LHCN-M2 (cell line): ENCODE data around the gene LEFTY2. TPM values are rescaled to one million over a fixed set of nuclear protein-coding genes. Genes with fewer than 3 reads are reported as not detected.
"Not testable (repeated sequence)": the region's sequence is repeated elsewhere in the genome, so short reads cannot be mapped to it uniquely, and the experiment has no call there.

Experiments
- DNase-seq: peaks from one replicate; pipeline ENCODE4 v3.0.0-alpha.2; 2012; ENCODE audit warnings: low read depth
- total RNA-seq: library from RNA; depleted of rRNA; stranded (reverse); fragments of >200 nt; gene quantifications from 2 replicates; pipeline ENCODE4 v1.2.3, GENCODE V29; 2014

The LEFTY2 gene
- total RNA-seq, 1 experiment from 2014 or later = not detected

- no peak for DNase-seq
Observed at GRCh38 chr1:225906467-225906866, 34.6 kb downstream of the LEFTY2 start.

DNA sequence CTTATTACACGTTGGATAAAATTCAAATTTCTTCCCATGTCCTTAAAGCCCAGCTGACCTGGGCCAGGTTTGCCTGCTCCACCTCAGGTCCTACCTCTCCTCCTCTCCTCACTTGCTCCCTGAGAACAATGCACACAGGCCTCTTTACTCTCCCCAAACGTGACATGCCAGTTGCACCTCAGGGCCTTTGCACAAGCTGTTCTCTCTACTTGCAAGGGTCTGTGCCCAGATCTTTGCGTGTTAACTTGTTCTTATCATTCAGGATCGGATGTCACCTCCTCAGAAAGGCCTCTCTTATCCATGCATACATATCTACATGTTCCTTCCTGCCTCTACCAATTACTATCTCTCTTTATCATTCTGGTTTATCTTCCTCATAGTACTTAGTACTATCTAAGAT, 37.4 kb downstream of the LEFTY2 start:
- DNase-seq = no peak

GRCh38 chr1:225899044-225899925, 41.7 kb downstream of the LEFTY2 start:
- no peak for DNase-seq

DNA sequence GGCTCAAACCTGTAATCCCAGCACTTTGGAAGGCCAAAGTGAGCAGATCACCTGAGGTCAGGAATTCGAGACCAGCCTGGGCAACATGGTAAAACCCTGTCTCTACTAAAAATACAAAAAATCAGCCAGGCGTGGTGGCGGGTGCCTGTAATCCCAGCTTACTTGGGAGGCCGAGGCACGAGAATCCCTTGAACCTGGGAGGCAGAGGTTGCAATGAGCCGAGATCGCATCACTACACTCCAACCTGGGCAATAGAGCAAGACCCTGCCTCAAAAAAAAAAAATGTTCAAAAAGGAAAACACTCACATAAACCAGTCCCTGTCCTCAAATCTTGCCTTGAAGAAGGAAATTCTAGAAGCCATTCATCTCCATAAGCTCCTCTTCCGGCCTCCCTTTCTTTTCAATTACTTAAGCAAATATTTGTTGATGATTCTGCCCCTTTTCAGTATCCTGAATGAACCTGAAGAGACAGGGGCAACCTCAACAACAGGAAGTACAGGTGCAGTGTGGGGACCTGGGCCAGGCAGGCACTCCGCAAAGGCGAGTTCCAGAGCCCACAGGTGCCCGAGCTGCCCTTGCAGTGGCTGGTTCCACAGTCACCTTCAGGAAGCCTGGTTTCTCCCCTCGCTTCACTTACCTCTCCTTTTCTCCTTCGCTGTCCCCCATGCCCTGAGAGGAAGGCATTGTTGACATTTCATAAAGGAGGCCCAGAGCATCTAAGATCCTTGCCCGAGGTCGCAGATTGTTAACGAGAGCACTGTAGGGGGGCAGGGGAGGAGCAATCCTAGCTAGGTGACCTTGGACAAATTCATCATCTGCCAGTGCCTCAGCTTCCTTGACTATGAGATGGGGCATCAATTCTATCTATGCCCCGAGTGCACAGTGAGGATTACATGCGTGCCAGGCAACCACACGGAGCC, 43.2 kb downstream of the LEFTY2 start:
- DNase-seq = no peak

- no peak for DNase-seq
Observed at GRCh38 chr1:225896937-225897549, 44.0 kb downstream of the LEFTY2 start.

DNA sequence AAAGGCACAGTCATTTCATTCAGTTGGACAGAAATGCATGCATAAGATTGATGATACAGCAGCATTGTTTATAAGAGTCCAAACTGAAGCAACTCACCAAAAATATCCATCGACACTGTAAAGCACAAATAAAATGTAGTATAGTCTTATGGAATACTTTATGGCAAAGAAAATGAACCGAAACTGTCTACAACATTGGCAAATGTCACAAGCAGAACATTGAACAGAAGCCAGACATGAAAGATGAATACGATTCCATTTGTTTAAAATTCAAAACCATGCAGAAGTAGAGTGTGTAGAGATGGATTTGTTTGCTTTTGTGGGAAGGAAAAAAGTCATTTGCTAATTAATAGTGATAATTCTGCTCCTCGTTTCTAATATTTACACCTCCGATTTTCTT, 44.5 kb downstream of the LEFTY2 start:
- DNase-seq = no peak

- no peak for DNase-seq
Observed at GRCh38 chr1:225892307-225892706, 48.7 kb downstream of the LEFTY2 start.

- no peak for DNase-seq
Observed at GRCh38 chr1:225891229-225891972, 49.6 kb downstream of the LEFTY2 start.

DNA sequence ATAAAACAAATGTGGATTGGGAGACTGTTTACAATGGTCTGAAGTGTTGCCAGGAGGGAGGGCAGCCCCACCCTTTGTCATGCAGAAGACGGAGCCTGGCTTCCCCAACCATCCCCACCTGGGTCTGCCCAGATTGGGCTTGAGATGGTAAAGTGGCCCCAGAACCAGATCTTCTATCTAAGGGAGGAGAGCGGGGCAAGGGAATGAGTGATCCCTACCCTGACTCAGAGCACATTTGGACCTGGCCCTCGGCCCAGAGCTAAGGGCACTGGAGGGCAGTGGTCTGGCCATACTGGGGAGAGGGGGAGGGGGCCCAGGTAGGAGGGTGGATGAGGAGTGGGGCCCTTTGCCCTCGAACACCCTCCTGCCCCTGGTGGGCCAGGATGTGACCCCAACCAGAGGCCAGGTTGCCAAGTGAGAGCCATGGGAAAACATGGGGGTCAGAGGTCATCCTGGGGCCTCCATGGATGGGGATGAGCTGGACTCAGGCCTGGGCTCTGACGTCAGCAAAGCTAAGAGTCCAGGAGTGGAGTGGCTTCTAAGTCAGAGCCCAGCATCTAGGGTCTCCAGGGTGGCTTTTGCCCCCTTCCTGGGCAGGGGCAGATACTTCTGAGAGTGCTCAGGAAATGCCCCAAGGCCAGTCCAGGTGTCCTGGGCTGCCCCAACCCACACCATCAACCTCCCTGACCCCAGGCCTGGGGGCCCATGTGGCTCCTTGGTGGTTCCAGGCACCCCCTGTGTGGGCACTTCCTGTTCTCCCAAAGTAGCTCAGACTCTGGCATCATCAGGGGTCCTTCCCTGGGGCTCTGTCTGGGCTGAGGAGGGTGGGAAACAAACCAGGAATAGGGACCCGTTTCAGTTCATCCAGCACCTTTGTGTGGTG, 50.4 kb downstream of the LEFTY2 start:
- DNase-seq = no peak

DNA sequence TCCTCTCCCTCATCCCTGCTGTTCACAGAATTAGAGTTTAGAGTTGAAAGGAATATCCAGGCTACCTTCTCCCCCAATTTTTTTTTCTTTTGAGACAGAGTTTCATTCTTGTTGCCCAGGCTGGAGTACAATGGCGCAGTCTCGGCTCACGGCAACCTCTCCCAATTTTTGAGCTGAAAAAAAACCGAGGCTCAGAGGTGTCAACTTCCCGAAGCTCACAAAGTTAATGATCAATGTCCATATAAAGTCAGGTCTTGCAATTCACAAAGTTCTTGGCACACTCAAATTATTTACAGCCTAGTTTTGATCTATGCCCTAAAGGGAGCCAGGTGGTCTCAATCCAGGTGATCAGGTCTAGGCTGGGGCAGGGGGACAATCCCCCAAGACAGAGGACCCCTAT, 51.3 kb downstream of the LEFTY2 start:
- DNase-seq = no peak

GRCh38 chr1:225888898-225889601, 52.0 kb downstream of the LEFTY2 start, which contains the start of gene LEFTY1:
Gene LEFTY1 (minus strand): TSS chr1:225889146. CDS start chr1:225889066, 80 bp downstream.
- DNase-seq = no peak

- no peak for DNase-seq
Observed at GRCh38 chr1:225888289-225888897, 52.6 kb downstream of the LEFTY2 start.

DNA sequence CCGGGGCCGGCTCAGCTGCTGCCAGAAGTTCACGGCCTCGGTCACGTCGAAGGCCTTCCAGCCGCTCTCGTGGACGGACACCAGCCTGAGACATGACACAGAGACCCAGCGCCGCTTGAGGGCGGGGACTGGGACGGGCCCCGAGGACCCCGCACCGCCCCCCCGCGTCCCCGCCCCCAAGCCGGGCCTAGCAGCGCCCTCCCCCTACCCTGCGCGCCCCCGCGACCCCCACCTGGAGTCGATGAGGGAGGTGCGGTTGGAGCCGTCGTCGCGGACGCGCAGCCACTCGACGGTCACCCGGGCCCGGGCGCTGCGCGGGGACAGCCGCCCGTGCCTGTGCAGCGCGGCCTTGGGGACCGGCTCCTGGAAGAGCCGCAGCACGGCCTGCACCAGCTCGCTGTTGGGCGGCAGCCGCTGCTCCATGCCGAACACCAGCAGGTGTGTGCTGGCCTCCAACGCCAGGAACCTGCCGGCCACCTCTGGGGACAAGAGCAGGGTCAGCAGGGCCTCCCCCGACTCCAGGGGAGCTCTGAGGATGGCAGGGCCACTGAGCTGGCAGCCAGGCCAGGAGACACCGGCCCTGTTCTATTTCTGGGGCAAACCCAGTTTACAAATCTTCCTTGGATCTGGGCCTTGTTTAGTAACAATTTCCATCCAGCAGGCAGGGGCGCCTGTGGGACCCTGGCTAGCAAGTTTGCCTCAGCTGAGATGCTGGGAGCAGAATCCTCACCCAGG, 53.3 kb downstream of the LEFTY2 start:
- DNase-seq = not testable (repeated sequence)

DNA sequence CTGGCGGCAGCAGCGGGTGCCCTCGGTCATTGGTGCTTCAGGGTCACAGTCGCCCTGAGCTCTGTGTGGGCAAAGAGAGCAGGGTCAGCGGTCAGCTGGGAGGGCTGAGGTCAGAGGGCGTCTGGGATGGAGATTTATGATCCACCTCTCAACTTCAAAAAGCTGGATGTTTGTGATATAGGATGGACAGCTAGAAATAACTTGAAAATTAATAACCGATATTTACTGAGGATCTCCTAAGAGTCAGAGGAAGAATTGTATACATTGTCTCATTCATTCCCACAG, 54.0 kb downstream of the LEFTY2 start:
- no peak for DNase-seq
